Smooth muscle cell of the pulmonary artery (primary cell): ENCODE measurements around the gene RHBDL3. TPM values are rescaled to one million over a fixed set of nuclear protein-coding genes. Genes with fewer than 3 reads are reported as not detected.

ENCODE experiments used
- total RNA-seq: library from RNA; depleted of rRNA; stranded (reverse); fragments of >200 nt; gene quantifications from 2 replicates; pipeline ENCODE4 v1.2.3, GENCODE V29; 2014

Gene RHBDL3, protein sequence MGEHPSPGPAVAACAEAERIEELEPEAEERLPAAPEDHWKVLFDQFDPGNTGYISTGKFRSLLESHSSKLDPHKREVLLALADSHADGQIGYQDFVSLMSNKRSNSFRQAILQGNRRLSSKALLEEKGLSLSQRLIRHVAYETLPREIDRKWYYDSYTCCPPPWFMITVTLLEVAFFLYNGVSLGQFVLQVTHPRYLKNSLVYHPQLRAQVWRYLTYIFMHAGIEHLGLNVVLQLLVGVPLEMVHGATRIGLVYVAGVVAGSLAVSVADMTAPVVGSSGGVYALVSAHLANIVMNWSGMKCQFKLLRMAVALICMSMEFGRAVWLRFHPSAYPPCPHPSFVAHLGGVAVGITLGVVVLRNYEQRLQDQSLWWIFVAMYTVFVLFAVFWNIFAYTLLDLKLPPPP
- total RNA-seq: 0.26 TPM in 1 of 2 replicates, not detected in the other

DNA sequence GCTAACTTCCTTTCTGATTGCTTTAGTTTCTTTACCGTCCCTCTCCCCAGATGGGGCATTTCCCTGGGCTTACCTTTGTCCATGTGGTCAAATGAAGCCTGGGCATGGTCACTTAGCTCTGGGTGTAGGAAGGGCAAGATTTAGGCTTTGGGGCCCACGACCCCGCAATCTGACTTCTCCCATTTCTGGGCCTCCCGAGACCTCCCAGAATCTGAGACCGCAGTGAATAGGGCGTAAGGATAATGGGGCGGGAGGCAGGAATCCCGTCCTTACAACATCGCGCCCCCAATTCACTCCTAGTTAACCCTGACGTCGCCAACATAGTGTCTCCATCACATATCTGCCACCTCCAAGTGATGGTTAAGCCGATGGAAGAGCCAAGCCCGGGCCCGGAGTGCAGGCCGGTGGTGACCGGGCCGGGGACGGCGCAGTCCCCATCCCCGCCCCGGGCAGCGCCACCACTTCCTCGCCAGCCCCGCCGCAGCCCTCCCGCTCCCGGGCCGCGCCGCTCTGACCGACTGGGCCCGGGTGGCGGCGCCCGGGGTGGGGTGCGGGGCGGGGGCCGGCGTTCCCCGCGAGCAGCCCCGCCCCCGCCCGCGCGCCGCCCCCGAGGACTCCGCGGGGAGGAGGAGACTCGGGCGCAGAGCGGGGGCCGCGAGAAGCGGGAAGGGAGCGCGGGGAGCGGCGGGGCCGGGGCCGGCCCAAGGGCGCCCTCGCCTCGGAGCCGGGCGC lies at the start of gene RHBDL3:
TSS of gene RHBDL3 (plus strand) at position 641 of the 732 bp plus-strand sequence. CDS start 358 bp downstream, outside the sequence.

DNA sequence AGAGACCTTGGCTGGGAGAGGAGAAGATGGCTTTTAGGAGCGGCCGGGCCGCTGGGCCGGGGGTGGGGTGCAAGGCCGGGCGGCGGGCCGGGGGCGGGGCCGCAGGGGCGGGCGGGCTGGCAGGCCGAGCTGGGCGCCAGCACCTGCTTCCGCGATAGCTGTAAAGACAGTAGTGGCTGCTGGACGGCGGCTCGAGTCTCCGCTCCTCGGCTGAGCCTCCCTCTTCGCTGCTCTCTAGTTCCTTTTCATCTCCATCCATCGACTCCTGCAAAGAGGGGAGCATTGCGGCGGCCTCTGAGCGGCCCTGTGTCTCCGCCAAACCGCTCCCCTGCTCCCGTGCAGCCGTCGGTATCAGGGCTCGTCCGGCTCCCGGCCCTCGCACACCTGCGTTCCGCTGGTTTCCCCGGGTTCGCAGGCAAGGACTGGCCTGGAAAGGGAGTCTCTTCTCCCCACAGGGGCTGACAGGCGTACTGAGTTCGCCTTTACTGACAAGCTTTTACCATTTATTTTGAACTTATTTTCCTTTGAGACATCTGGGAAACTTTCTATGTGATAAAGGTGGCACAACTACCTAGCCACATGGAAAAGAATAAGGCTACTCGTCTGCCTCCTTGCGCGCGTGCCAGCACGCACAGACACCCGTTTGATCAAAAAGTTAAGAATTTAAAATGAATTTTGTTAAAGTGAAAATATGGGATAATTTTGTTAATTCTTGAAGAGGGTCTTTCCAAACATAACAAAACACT lies 76.4 kb downstream of the RHBDL3 start, which contains the start of gene C17orf75:
TSS of gene C17orf75 (minus strand) at position 317 of the 746 bp plus-strand sequence. CDS start at position 283, 34 bp downstream.

DNA sequence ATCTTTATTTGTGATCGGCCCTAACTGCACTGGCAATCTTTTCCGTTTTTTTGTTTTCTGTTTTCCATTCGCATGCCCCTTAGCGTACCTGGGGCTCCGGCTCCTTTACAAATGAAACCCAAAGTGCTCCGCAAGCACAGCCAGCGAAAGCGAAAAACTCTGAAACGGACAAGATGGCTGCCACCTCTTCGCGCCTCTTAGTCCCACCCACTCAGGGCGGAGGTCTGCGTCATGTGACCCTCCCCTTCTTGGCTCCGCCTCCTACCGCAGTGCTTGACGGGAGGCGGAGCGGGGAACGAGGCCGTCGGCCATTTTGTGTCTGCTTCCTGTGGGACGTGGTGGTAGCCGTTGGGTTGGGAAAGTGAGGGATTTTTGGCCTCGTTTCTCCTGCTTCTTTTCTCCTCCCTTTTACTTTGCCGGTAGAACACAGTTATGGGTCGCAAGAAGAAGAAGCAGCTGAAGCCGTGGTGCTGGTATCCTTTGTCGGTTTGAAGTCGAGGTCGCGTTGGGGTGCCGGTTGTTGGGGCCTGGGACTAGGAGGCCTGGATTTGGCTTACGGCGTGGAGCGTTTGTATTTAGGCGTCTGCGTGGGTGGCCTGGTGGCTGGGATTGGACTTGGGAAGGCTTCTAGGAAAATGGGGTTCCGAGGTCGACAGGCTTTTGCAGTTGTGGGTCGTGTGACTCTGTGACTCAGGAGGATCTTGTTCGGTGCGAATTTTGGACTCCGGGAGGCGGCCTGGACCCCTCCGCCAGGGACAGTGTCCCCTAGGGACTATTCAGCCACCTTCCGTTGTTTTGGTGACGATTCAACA lies 84.4 kb downstream of the RHBDL3 start, which contains the start of gene ZNF207:
TSS of gene ZNF207 (plus strand) at position 304 of the 812 bp plus-strand sequence. CDS start at position 433, 129 bp downstream.

Other genes starting within 250 kb of the RHBDL3 start
- 47.8 and 54.9 TPM in 2 replicates for gene RHOT1, start 123.3 kb upstream of the RHBDL3 start, total RNA-seq
- 16.5 and 26.1 TPM in 2 replicates for gene C17orf75, start 76.3 kb downstream of the RHBDL3 start, total RNA-seq
- 83.3 and 90.4 TPM in 2 replicates for gene ZNF207, start 84.3 kb downstream of the RHBDL3 start, total RNA-seq
- 86.8 and 95.4 TPM in 2 replicates for gene PSMD11, start 178.7 kb downstream of the RHBDL3 start, total RNA-seq
- gene CDK5R1, start 221.2 kb downstream of the RHBDL3 start, total RNA-seq: 0.78 and 1.2 TPM in 2 replicates